GM19193 (cell line): ENCODE results near the gene ETV1.

ENCODE experiments used
- POLR2A ChIP-seq: IDR thresholded peaks from 4 replicates; pipeline ENCODE4 v1.6.1; 2011; ENCODE audit not compliant: insufficient read depth, insufficient read length; ENCODE audit errors: extremely low read depth

ETV1 gene

DNA sequence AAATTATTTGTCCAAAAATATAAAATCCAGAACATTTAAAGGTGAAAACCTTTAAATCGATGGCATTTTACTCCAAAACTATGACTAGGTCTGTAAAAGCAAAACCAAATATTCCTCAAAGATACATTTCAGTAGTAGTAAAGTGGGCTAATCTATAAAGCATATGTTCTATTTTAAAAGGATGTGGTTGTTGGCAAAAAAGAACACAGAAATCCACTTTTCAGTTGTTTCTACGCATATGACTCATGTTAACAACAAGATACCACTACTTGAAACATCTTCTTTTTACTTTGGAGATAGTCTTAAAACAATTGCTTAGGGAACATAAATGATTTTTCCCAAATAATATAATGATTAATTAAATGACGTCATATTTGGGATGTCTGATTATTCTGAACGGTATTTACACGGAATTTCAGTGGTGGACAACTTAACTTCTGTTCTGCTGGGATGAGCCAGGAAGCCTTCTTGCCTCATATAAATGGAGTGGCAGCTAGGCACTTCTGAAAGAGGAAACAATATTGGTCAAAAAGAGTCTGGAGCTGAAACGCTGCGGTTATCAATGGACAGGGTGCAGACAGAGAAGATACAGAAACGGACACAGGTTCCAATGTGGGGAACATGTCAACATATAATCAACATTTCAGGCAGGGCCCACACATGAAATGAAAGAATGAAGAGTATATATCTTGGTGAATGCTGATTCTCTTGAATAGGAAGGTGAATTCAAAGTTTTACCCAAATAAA, 78.5 kb downstream of the ETV1 start:
- no peak for TF ChIP-seq POLR2A

DNA sequence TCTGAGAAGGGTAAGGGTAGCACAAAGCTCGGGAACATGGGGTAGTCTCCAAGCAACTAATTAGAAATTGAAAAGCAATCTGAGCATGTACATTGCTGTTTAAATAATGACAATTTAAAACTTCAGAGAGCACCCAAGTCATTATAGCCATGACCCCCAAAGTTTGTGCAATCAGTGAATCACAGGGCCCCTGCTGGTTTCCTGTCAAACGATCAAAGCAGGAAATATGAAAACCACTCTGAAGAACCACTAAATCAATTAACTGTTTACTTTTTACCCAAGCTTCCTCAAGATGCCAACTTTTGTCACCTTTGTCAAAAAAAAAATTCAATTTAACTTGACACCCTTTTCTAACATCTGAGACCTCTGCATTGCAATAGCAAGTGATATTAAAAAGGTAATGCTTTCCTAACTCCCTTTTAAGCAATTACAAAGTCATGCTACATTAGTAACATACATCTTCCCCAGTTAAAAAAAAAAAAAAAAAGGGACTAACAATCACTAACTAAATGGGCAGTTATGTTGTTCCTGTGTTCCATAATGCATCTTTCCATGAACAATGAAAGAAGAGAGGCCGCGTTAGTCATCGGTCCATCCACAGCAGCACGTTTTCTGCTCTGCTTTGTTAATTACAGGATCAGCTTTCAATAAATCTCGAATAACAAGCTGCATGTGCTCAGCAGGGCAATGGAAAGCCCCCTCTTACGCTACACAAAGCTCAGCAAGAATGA, 80.6 kb downstream of the ETV1 start:
- TF ChIP-seq POLR2A: no peak

DNA sequence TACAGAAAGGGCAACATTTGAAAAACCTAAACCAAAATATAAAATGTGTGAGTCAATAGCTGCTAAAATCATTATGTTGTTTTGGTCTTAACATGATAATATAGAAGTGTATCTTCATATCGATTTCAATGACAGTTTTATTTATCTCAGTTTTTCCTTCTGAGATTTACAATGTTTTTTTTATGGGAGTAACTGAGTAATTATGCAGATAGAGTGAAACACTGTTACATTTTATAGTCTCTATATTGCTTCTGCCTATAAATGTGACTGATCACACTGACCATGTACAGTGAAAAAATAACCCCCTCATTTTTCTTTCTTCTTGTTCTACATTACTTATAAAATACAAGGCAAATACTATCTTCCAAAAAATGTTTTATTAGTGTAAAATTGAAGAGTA, 81.6 kb downstream of the ETV1 start:
- no peak for TF ChIP-seq POLR2A

DNA sequence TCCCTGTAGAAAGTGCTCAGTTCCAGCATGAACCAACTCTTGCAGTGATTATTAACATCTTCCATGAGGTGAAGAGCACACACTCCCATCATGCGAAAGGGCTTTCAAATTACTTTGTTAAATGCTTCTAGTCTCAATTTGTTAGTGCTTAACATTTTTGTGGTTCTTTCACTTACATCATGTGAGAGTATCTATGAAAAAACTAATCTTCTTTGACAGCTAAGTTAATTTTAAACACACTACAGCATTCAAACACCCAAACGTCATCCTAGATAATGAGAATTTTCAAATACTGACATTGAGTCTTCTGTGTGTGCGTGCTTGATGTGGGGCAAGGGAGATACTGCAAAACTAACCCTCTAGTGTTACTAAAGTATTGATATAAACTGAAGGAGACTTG, 84.8 kb downstream of the ETV1 start:
- TF ChIP-seq POLR2A: no peak

DNA sequence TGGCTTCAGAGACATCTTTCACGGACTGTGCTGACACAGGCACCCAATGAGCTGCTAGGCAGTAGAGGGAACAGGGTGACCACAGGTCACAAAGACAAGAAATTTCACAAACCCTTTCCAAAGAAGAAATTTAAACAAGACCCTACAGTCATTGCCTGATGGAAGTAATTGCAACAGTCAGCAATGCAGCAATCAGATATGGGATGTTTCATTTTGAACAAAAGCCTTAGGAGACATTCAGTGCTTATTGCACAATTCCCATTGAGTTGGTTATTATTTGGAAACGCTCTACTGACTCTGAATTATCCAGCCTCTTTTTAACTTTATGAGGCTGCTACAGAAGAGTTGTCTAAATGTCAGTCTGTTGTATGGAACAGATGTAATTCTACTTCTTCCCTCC, 85.5 kb downstream of the ETV1 start:
- TF ChIP-seq POLR2A: no peak

DNA sequence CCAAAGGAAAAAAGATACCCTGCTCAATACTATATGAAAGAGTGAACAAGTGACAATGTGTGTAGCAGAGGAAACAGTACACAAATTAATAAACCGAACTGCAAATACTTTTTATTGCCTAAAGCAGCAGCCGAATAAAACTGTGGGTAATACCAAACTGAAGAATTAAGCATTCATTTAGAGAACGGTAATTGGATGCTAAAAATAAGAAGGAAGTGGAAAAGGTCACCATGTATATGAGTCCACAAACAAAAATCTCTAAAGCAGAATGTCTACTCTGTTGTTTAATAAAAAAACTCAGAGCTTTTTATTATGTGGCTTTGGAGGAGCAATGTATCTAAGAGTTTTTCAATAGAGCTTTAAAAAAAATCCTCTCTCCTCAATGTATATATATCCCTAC, 87.9 kb downstream of the ETV1 start:
- no peak for TF ChIP-seq POLR2A

DNA sequence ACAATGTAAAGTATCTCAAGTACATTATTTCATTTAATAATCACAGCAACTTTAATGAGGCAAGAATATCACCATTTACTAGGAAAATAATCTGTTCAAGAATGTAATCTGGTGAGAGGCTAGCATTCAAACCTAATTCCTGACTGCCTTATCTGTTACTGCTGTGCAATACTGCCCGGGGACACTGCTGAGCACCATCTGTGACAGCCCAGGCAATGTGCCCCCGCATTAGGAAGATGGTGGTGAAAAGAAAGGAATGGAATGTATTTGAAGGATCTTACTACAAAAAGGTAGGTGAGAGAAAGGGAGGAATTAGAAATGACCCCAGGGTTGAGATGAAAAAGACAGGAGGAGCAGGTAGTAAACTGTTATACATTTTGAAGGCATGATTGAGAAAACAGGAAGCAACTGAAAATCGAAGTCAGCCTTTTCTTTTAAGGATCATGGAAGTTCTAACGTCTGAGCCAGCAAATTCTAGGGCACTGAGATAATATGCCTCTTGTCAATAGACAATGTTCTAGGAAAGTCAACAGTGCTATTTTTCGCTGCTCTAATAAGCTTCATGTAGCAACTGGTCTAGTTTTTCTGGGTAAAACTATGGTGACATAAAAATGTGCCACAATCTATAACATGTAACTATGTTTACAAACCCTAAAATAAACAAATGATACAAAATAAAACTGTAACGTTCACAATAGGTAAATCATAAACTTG, 90.4 kb downstream of the ETV1 start:
- no peak for TF ChIP-seq POLR2A

DNA sequence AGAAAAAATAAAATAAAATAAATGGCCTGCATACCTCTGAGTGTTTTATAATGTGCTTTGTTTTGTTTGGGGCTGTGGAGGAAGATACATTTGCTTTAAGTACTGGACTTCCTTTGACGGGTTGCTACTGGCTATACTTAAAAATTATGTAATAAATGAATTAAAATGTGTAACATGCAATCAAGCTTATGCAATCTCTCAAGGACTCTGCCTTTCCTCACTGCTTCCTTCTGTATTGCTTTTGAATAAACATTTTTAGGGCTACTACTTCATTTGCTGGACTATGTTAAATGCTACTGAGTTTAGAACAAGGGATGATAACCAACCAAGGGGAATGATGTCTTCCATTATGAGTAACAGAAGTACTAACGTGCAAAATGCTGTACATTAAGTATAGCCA, 91.6 kb downstream of the ETV1 start:
- TF ChIP-seq POLR2A: no peak

DNA sequence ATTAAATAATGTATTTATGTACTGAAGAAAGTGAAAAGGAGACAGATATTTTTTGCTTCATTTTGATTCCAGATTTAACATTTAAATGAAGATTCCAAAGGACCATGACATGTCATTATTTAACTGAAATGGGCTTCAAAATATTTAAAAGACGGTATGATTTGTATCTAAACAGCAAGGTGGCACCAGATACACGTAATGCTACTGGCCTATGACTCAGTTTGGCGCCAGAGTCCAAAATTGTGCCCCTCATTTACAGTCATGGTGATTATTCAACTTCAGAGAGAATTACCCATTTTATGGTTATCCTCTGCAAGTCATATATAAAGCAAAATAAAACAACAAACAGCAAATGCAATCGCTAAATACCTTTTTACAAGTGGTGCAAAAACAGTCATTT, 94.5 kb downstream of the ETV1 start:
- TF ChIP-seq POLR2A: no peak

DNA sequence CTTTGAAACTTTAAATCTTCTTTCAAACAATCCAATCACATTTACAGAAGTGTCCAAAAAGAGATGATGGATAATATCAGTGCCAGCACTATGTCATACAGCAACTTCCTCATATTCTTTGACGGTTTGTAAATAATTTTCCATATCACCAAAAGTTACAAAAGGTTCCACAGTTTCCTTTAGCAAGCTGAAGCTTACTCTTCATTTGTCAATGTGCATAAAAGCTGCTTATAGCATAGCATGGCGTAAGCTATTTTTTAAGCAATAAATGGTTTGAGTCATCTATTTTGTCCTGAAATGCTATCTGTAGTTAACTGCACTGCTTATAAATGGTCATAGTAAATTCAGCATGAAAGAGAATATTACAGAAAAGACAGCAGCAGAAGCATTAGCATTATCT, 95.1 kb downstream of the ETV1 start:
- no peak for TF ChIP-seq POLR2A

DNA sequence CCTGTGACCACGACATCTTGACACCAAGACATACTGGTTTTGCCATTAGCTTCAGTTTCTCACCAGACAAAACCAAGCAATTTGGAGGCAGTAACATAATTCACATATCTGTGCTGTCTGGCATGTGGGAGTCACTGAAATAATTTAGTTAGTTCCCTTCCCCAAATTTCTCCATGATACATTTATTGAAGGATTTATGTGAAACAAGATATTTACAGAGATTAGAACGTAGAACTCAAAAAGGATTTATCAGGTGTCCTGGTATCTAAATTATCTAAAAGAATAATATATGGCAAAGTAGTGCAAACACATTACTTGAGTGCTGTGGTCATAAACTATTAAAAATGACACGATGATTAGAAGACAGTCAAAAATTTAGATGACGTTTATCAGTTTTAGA, 98.7 kb downstream of the ETV1 start:
- TF ChIP-seq POLR2A: no peak

DNA sequence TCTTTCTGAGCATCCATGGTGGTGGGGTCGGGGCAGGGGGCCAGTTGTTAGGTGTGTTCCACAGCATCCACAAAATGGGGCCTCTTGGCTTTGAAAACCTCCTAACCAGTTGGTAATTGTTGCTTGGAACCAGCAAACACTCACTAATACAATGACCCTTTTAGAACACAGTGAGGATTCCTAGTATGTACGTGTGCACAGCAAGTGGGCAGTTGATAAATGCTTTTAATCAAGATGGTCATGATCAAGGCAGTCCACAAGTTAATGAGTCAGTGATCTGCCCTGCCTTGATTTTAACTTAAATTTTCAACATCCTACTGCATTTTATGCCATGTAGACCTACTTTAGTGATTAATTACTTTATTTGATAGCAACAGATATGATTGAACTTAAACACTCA, 103.1 kb downstream of the ETV1 start:
- no peak for TF ChIP-seq POLR2A

DNA sequence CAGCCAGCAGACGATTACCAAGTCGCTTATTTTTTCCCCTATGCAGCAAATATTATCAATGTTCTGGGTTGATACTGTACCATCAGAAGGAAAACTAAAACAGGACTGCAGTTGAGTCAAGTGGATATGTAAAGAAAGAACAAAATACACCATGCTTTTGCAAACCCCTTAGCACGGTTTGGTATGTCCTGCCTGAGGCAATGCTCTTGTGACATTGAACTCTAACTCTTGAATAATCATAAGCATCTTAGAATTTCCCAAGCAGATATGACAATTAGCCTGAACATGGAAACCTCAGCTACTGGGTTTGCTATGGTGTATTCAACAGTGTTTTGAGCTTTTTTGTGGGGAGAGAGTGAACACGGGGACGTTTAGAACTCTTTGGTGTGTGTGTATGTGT, 107.4 kb downstream of the ETV1 start:
- no peak for TF ChIP-seq POLR2A

DNA sequence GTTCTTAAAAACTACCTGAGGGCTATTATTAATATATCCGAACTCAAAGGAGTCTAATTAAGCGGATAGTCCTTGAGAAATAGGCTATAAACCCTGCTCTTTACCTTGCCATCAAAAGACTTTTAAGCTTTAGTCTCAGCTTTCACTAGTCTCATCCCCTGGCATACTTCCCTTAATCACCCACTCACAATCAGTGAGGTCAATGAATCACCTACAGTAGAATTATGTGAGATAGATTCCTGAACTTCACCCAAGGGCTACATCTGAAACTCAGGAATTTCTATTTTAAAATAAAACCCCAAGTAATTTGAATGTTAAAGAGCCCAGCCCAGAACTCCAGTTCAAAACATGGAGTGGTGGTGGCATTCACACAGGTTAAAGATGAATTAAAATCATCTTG, 108.7 kb downstream of the ETV1 start:
- no peak for TF ChIP-seq POLR2A

DNA sequence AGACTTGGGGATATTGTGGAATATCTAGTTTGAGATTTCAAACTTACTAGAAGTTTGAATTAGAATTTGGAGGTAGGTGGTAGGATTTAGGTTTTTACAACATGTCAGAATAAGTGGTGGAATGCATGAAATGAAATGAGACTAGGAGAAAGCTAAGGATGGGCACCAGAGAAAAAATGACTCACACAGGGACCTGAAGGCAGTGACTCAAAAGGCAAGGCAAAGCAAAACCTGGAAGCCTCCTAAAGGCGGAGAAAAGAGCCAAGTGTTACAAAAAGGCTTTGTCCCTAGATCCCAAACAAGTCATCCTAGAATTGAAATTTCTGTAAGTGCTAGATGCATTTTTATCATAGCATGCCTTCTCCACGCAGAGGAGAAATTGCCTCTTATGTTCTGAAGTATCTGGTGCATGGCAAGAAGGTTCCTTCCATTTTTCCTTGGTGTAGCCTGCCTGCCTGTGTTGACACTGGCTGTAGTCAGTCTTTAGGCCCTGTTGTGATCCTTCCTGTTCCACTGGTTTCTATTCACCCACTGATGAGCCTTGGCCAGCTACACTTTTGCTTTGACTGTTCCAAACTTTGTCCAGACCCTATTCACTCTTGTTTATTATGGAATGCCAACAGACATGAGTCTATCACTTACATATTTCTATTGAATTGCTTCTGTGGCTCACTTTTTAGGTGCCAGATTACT, 109.3 kb downstream of the ETV1 start:
- no peak for TF ChIP-seq POLR2A
